VCaP (cell line): Measurements from ENCODE around the gene ITGB3.
A peak's percentile ranks its signal among the peaks of the same experiment; 100 is the strongest.

ENCODE experiments used
- H3K27ac ChIP-seq: fragments of 450-650 bp; 2 replicates; pipeline ENCODE4 v1.5.1; 2017
- TF ChIP-seq, protein P1 (sequence below): fragments of 450-650 bp; conservative IDR thresholded peaks from 2 replicates; pipeline ENCODE4 v1.5.1; 2017; ENCODE audit warnings: mild to moderate bottlenecking, moderate library complexity

The ITGB3 gene

DNA sequence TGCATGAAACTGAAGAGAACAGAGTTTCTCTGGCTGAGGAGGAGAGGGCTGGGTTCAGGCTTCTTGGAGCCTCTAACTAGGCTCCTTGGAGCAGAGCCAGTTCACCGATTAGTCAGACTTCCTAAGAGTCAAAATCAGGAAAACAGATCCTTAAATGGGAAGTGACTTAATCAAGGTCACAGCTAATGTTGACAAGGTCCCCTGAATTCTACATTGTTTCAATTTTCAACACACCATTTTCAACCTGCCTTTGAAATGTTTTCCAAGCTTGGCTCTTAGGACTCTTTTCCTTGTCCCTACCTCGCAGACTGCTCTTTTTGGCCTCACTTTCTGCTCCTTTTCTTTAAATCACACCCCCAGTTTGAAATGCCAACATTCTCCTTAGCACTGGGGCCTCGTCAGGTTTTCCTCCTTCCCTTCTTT is 28.2 kb upstream of the ITGB3 start:
- no peak overlapping the region for H3K27ac ChIP-seq
- TF ChIP-seq, protein P1, sequence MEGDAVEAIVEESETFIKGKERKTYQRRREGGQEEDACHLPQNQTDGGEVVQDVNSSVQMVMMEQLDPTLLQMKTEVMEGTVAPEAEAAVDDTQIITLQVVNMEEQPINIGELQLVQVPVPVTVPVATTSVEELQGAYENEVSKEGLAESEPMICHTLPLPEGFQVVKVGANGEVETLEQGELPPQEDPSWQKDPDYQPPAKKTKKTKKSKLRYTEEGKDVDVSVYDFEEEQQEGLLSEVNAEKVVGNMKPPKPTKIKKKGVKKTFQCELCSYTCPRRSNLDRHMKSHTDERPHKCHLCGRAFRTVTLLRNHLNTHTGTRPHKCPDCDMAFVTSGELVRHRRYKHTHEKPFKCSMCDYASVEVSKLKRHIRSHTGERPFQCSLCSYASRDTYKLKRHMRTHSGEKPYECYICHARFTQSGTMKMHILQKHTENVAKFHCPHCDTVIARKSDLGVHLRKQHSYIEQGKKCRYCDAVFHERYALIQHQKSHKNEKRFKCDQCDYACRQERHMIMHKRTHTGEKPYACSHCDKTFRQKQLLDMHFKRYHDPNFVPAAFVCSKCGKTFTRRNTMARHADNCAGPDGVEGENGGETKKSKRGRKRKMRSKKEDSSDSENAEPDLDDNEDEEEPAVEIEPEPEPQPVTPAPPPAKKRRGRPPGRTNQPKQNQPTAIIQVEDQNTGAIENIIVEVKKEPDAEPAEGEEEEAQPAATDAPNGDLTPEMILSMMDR: no peak

DNA sequence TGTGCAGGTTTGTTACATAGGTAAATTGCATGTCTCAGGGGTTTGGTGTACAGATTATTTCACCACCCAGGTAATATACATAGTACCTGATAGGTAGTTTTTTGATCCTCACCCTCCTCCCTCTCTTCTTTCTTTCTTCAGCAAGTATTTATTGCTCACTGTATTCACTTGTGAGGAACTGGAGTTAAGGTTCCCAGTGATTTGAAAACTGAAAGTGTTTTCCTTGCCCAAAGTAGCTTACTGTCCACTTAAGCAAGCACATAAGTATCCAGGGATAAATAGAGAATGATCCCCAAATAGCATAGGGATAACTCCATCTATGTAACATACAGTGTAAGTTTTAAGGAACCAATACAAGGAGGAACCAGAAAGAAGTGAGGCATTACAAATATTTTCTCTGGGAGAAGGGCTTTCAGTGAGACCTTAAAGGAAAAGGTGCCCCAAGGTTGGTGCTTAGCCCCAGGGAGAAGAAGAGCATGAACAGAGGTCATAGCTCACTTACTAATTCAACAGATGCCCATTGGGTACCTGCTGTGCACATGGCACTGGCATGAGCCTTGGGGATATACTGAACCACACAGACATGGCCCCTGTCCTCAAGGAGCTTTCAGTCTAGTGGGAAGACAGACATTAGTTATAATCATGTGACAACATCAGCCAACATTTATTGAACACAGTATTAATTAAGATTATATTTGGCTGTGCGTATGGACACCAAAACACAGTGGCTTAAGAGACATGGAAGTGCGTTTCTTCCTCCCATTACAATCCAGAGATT is 27.5 kb upstream of the ITGB3 start:
- TF ChIP-seq, protein P1: no peak
- H3K27ac ChIP-seq: no peak overlapping the region

DNA sequence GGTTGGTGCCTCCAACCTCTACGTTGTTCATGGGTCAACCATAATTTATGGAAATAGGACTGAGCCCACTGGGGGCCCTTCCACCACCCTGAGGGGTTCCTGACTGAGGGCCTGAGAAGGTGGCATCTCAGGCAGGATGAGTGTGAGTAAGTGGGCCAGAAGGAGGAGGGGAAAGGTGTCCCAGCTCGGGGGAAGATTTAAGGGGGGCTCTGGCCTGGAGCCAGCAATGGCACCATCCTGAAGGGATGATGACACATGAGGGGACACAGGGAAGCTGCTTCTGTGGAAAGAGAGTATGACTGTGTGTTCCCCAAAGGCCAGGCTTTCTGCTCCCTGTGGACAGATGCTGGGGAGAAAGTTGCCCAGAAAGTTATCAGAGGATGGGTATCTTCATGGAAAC is 25.8 kb upstream of the ITGB3 start:
- TF ChIP-seq, protein P1: no peak
- no peak overlapping the region for H3K27ac ChIP-seq

DNA sequence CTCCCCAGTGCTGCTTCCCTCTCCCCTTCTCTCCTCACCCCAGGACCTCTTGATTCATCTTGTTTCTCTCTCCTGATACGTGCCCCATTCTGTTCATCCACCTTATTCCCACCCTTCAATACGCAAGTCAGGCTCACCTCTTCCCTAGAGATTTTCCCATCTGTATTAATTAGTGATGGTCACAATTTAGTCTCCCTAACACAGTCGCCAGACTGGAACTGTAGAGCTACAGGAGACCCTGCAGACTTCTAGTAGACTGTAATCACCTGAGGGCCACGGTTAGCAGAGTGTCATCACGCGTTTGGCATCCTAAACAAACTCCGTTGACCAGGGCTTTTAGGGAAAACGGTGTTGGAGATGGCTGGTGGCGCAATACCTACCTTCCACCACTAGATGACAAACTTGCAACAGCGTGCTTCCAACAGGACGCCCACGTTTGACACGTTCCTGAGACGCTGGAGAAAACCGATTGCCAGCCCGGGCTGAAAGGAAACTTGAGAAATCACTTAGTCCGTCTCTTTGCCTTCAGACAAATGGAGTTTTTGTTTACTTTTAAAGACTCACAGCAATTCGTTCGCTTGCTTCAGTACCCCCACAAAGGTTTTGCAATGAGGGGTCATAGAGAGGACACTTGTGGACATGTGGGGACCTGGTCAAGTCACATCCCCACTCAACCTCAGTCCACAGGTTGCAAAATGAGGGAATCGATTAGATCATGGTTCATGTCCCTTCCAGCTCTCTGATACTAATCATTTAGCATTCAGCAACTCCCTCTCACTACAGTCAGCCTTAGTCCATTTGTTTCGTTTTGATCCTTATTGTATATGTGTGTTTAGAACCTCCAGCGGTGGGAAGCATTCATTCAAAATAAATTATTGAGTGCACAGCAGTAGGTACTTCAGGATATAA is 23.8 kb upstream of the ITGB3 start:
- TF ChIP-seq, protein P1: peak; percentile 100
- H3K27ac ChIP-seq: peak overlapping the region; percentile 18; the same call in 1 of the 2 replicates

DNA sequence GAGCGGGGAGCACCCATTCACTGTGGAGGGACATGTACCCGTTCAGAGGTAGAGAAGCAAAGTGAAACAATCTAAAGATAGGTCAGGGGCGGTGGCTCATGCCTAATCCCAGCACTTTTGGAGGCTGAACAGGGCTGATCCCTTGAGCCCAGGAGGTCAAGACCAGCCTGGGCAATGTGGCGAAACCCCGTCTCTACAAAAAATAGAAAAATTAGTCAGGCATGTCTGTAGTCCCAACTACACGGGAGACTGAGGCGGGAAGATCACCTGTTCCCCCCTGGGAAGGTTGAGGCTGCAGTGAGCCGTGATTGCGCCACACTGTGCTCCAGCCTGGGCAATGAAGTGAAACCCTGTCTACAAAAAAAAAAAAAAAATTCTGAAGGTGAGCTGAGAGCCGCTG is 22.8 kb upstream of the ITGB3 start:
- no peak overlapping the region for H3K27ac ChIP-seq
- TF ChIP-seq, protein P1: no peak

DNA sequence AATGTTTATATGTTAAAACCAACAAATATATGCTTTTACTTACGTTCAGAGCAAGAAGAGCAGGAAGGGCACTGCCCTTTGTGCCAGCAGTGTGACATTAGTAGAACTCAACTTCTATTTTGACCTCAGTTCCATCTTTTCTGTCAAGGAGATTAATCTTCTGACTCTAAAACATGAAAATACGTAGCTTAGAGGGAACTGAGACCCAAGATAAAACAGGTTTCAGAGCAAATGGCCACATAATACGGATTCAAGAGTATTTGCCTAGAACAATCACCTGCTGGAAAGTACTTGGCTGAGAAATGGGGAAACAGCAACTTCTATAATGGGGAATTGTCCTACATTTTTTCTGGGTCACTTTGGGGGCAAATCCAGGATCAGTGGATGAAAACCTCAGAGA is 22.3 kb upstream of the ITGB3 start:
- TF ChIP-seq, protein P1: no peak
- H3K27ac ChIP-seq: no peak overlapping the region

DNA sequence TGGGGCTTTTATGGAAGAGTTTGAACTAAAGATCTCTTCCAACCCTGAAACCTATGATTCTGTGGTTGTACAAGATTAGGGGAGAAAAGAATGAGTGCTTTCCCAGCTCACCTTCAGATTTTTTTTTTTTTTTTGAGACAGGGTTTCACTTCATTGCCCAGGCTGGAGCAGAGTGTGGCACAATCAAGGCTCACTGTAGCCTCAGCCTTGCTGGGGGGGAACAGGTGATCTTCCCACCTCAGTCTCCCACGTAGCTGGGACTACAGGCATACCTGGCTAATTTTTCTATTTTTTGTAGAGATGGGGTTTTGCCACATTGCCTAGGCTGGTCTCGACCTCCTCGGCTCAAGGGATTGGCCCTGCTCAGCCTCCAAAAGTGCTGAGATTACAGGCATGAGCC is 21.8 kb upstream of the ITGB3 start:
- TF ChIP-seq, protein P1: no peak
- H3K27ac ChIP-seq: no peak overlapping the region
